Umbilical cord (tissue), 2 donors: ENCODE measurements around the gene CBX5. TPM values are rescaled to one million over a fixed set of nuclear protein-coding genes. Genes with fewer than 3 reads are reported as not detected.
"Not testable (repeated sequence)": the region's sequence is repeated elsewhere in the genome, so short reads cannot be mapped to it uniquely, and the experiment has no call there.

Experiments used
- DNase-seq: peaks from one replicate; pipeline ENCODE4 v3.0.0-alpha.2; 2015; ENCODE audit warnings: low spot score
- total RNA-seq: library from RNA; depleted of rRNA; stranded (reverse); fragments of >200 nt; gene quantifications from one replicate; pipeline ENCODE4 v1.2.3, GENCODE V29; 2014; ENCODE audit warnings: low replicate concordance; ENCODE audit not compliant: insufficient read depth

The CBX5 gene
- total RNA-seq, 1 donor from 2014 or later = 34.4 TPM

- DNase-seq = no peak
These were observed 15.1 kb upstream of the CBX5 start for GRCh38 chr12:54294953-54295566.

GRCh38 chr12:54294152-54294952 lies 14.4 kb upstream of the CBX5 start:
- no peak for DNase-seq

GRCh38 chr12:54292931-54293241 lies 13.0 kb upstream of the CBX5 start:
- DNase-seq = no peak

GRCh38 chr12:54292083-54292930 lies 12.4 kb upstream of the CBX5 start:
- no peak for DNase-seq

GRCh38 chr12:54287261-54288157 lies 7.6 kb upstream of the CBX5 start:
- DNase-seq = no peak

- DNase-seq = peak; percentile 59
These were observed 6.4 kb upstream of the CBX5 start for GRCh38 chr12:54286042-54287030.

- no peak for DNase-seq
These were observed 5.5 kb upstream of the CBX5 start for GRCh38 chr12:54285150-54286041.

GRCh38 chr12:54284070-54284780 lies 4.3 kb upstream of the CBX5 start:
- not testable (repeated sequence) for DNase-seq

- DNase-seq = no peak
These were observed 3.1 kb upstream of the CBX5 start for GRCh38 chr12:54282949-54283593.

GRCh38 chr12:54281694-54282093 lies 1.8 kb upstream of the CBX5 start:
- DNase-seq = not testable (repeated sequence)

GRCh38 chr12:54281261-54281638 lies 1.3 kb upstream of the CBX5 start:
- not testable (repeated sequence) for DNase-seq

- peak; percentile 100 for DNase-seq
These were observed 742 bp upstream of the CBX5 start, which contains the start of gene HNRNPA1 for GRCh38 chr12:54280468-54281260. Gene HNRNPA1, plus strand, starts transcription at chr12:54280726. Its CDS starts 82 bp downstream, at chr12:54280808.

- no peak for DNase-seq
These were observed 693 bp downstream of the CBX5 start for GRCh38 chr12:54279227-54279631.

GRCh38 chr12:54277823-54278276 lies 2.1 kb downstream of the CBX5 start:
- DNase-seq = no peak

GRCh38 chr12:54276368-54276767 lies 3.6 kb downstream of the CBX5 start:
- no peak for DNase-seq

GRCh38 chr12:54273981-54274380 lies 5.9 kb downstream of the CBX5 start:
- no peak for DNase-seq

GRCh38 chr12:54272214-54272613 lies 7.7 kb downstream of the CBX5 start:
- DNase-seq = no peak
